GM18505 (cell line): ENCODE measurements around the gene LRP5.
"Not testable (repeated sequence)": the region's sequence is repeated elsewhere in the genome, so short reads cannot be mapped to it uniquely, and the experiment has no call there.

Source experiments
- ATAC-seq: cut with Tn5 transposase; IDR thresholded peaks from one replicate; pipeline ENCODE4 v1.9.1; 2021; ENCODE audit not compliant: unreplicated experiment
- POLR2A ChIP-seq: IDR thresholded peaks from 4 replicates; pipeline ENCODE4 v1.6.1; 2011; ENCODE audit warnings: borderline replicate concordance; ENCODE audit not compliant: insufficient read depth, insufficient read length; ENCODE audit errors: extremely low read depth

Gene LRP5

DNA sequence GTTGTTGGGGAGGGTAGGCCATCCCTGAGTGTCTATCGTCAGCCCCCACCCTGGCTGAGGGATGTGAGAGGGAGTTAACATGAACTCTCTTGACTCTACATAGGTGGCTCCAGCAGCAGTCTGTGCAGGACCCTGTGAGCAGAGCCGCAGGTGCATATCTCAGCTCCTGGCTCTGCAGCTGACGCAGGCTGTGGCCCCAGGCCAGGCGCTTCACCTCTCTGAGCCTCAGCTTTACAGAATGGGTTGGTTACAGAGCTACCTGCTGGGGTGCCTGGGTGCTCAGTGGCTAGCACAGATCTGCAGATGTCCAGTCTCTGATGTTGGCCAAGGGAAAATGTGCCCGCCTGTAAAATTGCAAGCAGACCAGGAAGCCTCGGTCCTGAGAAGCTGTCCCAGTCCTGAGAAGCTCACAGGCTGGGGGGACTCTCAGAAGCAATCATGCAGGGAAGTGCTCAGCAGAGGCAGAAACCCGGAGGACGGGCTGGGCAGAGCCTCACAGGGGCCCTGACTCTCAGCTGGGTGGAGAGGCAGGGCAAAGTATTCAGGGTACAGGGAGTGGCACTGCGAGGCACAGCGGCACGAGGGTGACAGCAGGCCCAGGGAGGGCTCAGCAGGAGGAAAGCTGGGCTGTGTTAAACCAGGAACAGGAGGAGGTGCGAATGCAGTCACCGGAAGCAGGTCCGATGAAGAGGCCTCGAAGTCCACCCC, 15.9 kb upstream of the LRP5 start:
- ATAC-seq = no peak
- no peak for TF ChIP-seq POLR2A

DNA sequence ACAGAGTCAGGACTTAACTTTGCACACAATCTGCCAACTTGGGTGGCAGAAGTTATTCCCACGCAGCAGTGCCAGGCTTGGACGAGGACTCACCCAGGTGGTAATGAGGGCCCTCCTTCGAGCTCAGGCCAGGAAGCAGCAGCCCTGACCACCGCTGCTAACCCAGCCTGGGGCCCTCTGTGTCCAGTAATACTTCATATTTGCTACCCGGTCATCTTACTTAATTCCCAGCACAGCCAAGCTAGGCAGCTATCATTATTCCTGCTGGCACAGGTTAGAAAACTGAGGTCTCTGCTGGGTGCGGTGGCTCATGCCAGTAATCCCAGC, 15.4 kb upstream of the LRP5 start:
- no peak for ATAC-seq
- TF ChIP-seq POLR2A = no peak

GRCh38 chr11:68297494-68297811, 14.9 kb upstream of the LRP5 start:
- ATAC-seq = no peak
- no peak for TF ChIP-seq POLR2A

DNA sequence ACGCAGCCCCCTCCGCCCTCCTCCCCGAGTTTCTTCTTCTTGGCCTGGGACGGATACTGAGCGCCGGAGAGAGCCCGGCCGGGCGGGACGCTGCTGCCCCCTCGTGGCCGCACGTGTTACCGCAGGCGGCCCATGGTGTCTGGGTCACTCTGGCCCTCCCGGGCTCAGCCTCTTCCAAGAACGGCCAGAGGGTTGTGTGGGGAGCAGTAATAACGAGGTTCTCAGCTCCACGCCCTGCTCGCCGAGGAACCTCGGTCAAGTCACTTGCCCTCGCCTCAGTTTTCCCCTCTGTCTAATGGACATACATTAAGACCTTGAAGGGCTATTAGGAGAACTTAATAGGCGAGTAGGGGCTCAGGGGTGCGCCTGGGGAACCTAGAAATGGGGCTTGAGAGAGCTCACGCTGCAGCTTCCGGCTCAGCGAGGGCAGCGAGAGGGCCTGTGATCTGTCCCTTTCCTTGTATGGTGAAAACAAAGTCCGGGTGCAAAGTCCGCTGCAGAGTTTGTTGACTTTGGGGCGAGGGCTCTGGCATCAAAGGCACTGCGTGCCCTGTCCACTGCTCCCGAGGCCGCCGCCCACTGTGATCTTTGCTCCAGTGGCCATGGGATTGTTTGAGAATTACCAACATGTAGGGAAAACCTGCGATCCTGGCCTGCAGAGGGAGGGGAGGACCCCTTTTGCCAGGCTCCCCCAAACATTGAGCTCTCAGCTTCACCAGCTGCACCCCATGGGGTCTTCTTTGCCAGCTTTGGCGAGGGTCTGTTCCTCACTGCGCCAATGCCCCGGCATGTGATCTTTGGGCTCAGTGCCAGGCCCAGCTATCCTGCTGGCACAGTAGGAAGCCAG, 14.4 kb upstream of the LRP5 start:
- peak; percentile 62 for ATAC-seq
- TF ChIP-seq POLR2A = no peak

- TF ChIP-seq POLR2A = no peak
- ATAC-seq = no peak
These were observed 13.5 kb upstream of the LRP5 start for GRCh38 chr11:68298659-68299516.

DNA sequence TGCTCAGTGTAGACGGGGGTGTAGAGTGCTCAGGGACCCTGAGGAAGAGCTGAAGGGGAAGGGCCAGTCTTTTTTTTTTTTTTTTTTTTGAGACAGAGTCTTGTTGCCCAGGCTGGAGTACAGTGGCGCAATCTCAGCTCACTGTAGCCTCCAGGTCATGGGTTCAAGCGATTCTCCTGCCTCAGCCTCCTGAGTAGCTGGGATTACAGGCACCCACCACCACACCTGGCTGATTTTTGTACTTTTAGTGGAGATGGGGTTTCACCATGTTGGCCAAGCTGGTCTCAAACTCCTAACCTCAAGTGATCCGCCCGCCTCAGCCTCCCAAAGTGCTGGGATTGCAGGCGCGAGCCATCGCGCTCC, 12.9 kb upstream of the LRP5 start:
- not testable (repeated sequence) for ATAC-seq

GRCh38 chr11:68300076-68300830, 12.1 kb upstream of the LRP5 start:
- ATAC-seq = no peak
- no peak for TF ChIP-seq POLR2A

DNA sequence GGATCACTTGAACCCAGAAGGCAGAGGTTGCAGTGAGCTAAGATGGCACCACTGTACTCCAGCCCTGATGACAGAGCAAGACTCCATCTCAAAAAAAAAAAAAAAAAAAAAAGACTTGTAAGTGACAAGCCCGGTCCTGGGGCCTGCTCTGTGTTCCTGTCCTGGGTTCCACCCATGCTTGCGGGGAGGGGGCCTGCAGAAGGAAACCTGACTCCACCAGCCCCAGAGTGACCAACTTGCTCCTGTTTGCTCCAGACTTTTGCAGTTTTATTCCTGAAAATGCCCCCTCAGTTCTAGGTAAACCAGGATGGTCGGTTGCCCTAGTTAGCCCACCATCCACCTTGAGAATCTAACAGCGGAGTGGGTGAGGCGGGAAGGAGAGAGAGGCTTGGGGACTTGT, 10.1 kb upstream of the LRP5 start:
- TF ChIP-seq POLR2A = no peak
- no peak for ATAC-seq

DNA sequence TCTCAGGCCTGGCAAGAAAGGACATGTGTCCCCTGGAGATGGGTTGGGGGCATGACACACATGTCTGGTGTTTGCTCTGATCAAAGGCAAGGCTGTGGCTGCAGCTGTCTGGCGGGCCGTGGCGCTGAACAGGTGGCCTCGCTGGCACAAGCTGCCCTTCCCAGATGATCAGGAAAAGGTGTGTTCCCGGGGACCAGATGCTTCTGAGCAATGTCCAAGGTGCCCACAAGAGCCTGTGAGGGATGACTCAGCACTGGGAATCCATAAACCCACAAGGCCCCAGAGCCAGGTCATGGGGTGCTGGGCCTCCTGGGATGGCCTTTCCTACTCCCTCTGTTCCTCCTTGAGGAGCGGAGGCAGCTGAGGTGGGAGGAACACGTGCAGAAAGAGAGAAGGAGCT, 9.7 kb upstream of the LRP5 start:
- no peak for TF ChIP-seq POLR2A
- no peak for ATAC-seq

- TF ChIP-seq POLR2A = no peak
These were observed 9.3 kb upstream of the LRP5 start for GRCh38 chr11:68303083-68303482.

GRCh38 chr11:68303982-68304780, 8.2 kb upstream of the LRP5 start:
- no peak for TF ChIP-seq POLR2A
- ATAC-seq = no peak

More at GRCh38 chr11:68303083-68303482, 9.3 kb upstream of the LRP5 start:
- ATAC-seq = no peak

DNA sequence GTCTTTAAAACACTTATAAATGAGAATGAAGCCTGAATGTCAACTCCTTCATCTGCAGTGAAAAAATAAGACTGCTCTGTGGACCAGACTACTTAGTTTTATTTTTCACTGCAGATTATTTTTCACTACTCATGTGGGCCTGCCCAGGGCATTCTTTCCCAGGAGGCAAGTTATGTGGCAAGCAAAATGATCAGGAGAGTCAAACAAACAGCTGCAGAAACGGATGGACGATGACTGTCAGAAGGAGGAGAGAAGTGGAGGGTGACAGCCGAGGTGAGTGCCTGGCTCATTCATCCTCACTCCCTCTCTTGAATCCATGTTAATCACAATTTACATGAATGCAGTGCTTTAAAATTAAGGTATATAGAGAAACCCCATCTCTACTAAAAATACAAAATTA, 5.8 kb upstream of the LRP5 start:
- no peak for ATAC-seq
- TF ChIP-seq POLR2A = no peak
